ENCODE data around the gene DYNC1LI2.

Gene DYNC1LI2

GRCh38 chr16:66790130-66790733 lies 38.8 kb upstream of the DYNC1LI2 start:
- H3K27ac ChIP-seq (ENCODE audit: low read length), result no peak overlapping the region
- H3K36me3 ChIP-seq (replicated peaks; ENCODE audit: low read depth, low read length), result no peaks in the 10 kb centered on the region
- H2AFZ ChIP-seq (ENCODE audit: low read depth, low read length), result no peak overlapping the region
- no peaks in the 10 kb centered on the region for H3K9me3 ChIP-seq (ENCODE audit: insufficient read depth, low read length)
- H3K27me3 ChIP-seq (ENCODE audit: low read depth, low read length), result no peaks in the 10 kb centered on the region
- no peak overlapping the region for H3K4me2 ChIP-seq (ENCODE audit: low read length)
- TF ChIP-seq CTCF (IDR thresholded peaks at IDR 0.05; ENCODE audit: low read depth, low read length) (no peak), EZH2phosphoT487 (IDR thresholded peaks at IDR 0.05; ENCODE audit: low read depth) (no peak)
- H4K20me1 ChIP-seq (ENCODE audit: insufficient read depth, low read length), result no peaks in the 10 kb centered on the region
- H3K79me2 ChIP-seq (ENCODE audit: low read length), result no peaks in the 10 kb centered on the region
- no peak overlapping the region for H3K9ac ChIP-seq (ENCODE audit: low read length)
- no peaks in the 10 kb centered on the region for H3K4me1 ChIP-seq (ENCODE audit: low read length)
- H3K4me3 ChIP-seq (ENCODE audit: low read length), result no peak overlapping the region

- Histone ChIP-seq H3K79me2 (ENCODE audit: low read length) (no peaks in the 10 kb centered on the region), H3K36me3 (replicated peaks; ENCODE audit: low read depth, low read length) (no peaks in the 10 kb centered on the region), H2AFZ (ENCODE audit: low read depth, low read length) (no peak overlapping the region), H3K4me2 (ENCODE audit: low read length) (no peak overlapping the region), H3K9ac (ENCODE audit: low read length) (no peak overlapping the region), H3K9me3 (ENCODE audit: insufficient read depth, low read length) (no peaks in the 10 kb centered on the region), H3K4me1 (ENCODE audit: low read length) (no peaks in the 10 kb centered on the region), H3K4me3 (ENCODE audit: low read length) (no peak overlapping the region), H3K27ac (ENCODE audit: low read length) (no peak overlapping the region), H4K20me1 (ENCODE audit: insufficient read depth, low read length) (no peaks in the 10 kb centered on the region), H3K27me3 (ENCODE audit: low read depth, low read length) (no peaks in the 10 kb centered on the region)
- TF ChIP-seq EZH2phosphoT487 (IDR thresholded peaks at IDR 0.05; ENCODE audit: low read depth), result no peak
Measured at GRCh38 chr16:66787427-66787826, 36.0 kb upstream of the DYNC1LI2 start.

- Histone ChIP-seq H4K20me1 (ENCODE audit: insufficient read depth, low read length) (no peaks in the 10 kb centered on the region), H3K4me2 (ENCODE audit: low read length) (no peak overlapping the region), H3K9ac (ENCODE audit: low read length) (no peak overlapping the region), H3K27ac (ENCODE audit: low read length) (no peak overlapping the region), H3K36me3 (replicated peaks; ENCODE audit: low read depth, low read length) (no peaks in the 10 kb centered on the region), H2AFZ (ENCODE audit: low read depth, low read length) (no peak overlapping the region), H3K9me3 (ENCODE audit: insufficient read depth, low read length) (no peaks in the 10 kb centered on the region), H3K4me3 (ENCODE audit: low read length) (no peak overlapping the region), H3K79me2 (ENCODE audit: low read length) (no peaks in the 10 kb centered on the region), H3K4me1 (ENCODE audit: low read length) (no peaks in the 10 kb centered on the region), H3K27me3 (ENCODE audit: low read depth, low read length) (no peaks in the 10 kb centered on the region)
- no peak for TF ChIP-seq EZH2phosphoT487 (IDR thresholded peaks at IDR 0.05; ENCODE audit: low read depth)
- TF ChIP-seq CTCF (IDR thresholded peaks at IDR 0.05; ENCODE audit: low read depth, low read length), result no peak
Measured at GRCh38 chr16:66786551-66786950, 35.1 kb upstream of the DYNC1LI2 start.

- no peak overlapping the region for H3K9ac ChIP-seq (ENCODE audit: low read length)
- TF ChIP-seq CTCF (IDR thresholded peaks at IDR 0.05; ENCODE audit: low read depth, low read length), result no peak
- no peak for TF ChIP-seq EZH2phosphoT487 (IDR thresholded peaks at IDR 0.05; ENCODE audit: low read depth)
- H3K4me3 ChIP-seq (ENCODE audit: low read length), result no peak overlapping the region
- no peaks in the 10 kb centered on the region for H4K20me1 ChIP-seq (ENCODE audit: insufficient read depth, low read length)
- H3K27ac ChIP-seq (ENCODE audit: low read length), result no peak overlapping the region
- no peak overlapping the region for H3K4me2 ChIP-seq (ENCODE audit: low read length)
- no peaks in the 10 kb centered on the region for H3K9me3 ChIP-seq (ENCODE audit: insufficient read depth, low read length)
- H3K27me3 ChIP-seq (ENCODE audit: low read depth, low read length), result no peaks in the 10 kb centered on the region
- H2AFZ ChIP-seq (ENCODE audit: low read depth, low read length), result no peak overlapping the region
- H3K79me2 ChIP-seq (ENCODE audit: low read length), result no peaks in the 10 kb centered on the region
- H3K4me1 ChIP-seq (ENCODE audit: low read length), result no peaks in the 10 kb centered on the region
- no peaks in the 10 kb centered on the region for H3K36me3 ChIP-seq (replicated peaks; ENCODE audit: low read depth, low read length)
Measured at GRCh38 chr16:66776457-66776856, 25.0 kb upstream of the DYNC1LI2 start.
